Osteocyte (in vitro differentiated cells): ENCODE results near the gene CENPF. TPM values are rescaled to one million over a fixed set of nuclear protein-coding genes. Genes with fewer than 3 reads are reported as not detected.

Source experiments
- DNase-seq: peaks from one replicate; pipeline ENCODE4 v3.0.0; 2021; ENCODE audit warnings: mixed read lengths; ENCODE audit not compliant: unreplicated experiment; ENCODE audit errors: extremely low spot score
- H3K27ac Mint-ChIP-seq: one replicate; pipeline ENCODE4 v1.8.0; 2021; ENCODE audit warnings: mild to moderate bottlenecking, mixed read lengths; ENCODE audit not compliant: unreplicated experiment
- H3K27me3 Mint-ChIP-seq: one replicate; pipeline ENCODE4 v1.8.0; 2021; ENCODE audit warnings: mixed read lengths; ENCODE audit not compliant: unreplicated experiment
- H3K36me3 Mint-ChIP-seq: one replicate; pipeline ENCODE4 v1.8.0; 2021; ENCODE audit warnings: mixed read lengths; ENCODE audit not compliant: unreplicated experiment
- H3K4me1 Mint-ChIP-seq: one replicate; pipeline ENCODE4 v1.8.0; 2021; ENCODE audit warnings: mixed read lengths; ENCODE audit not compliant: unreplicated experiment
- H3K4me3 Mint-ChIP-seq: one replicate; pipeline ENCODE4 v1.8.0; 2021; ENCODE audit warnings: mild to moderate bottlenecking, moderate library complexity, mixed read lengths; ENCODE audit not compliant: unreplicated experiment
- H3K9me3 Mint-ChIP-seq: one replicate; pipeline ENCODE4 v1.8.0; 2021; ENCODE audit warnings: mixed read lengths; ENCODE audit not compliant: unreplicated experiment
- CTCF ChIP-seq: fragments of 200-600 bp; sonication (generic); IDR thresholded peaks from 2 replicates; pipeline ENCODE4 v1.5.0; 2021; ENCODE audit warnings: antibody characterized with exemption, mild to moderate bottlenecking, moderate library complexity
- total RNA-seq: library from RNA; stranded (reverse); gene quantifications from 2 replicates; pipeline ENCODE4 v1.2.1, GENCODE V29; 2021

Gene CENPF
- total RNA-seq, 1 donor from 2014 or later, result 21.5 TPM

GRCh38 chr1:214637722-214638458 is 34.9 kb downstream of the CENPF start:
- peak; percentile 84 for TF ChIP-seq CTCF
- Mint-ChIP-seq H3K4me1 (peaks cover 2% of the 10 kb centered on the region), H3K9me3 (no peaks in the 10 kb centered on the region), H3K27me3 (no peaks in the 10 kb centered on the region), H3K4me3 (no peak overlapping the region), H3K27ac (no peak overlapping the region), H3K36me3 (no peaks in the 10 kb centered on the region)
- DNase-seq, result no peak

GRCh38 chr1:214638459-214638807 is 35.4 kb downstream of the CENPF start:
- no peak for TF ChIP-seq CTCF

GRCh38 chr1:214638997-214639396 is 36.0 kb downstream of the CENPF start:
- Mint-ChIP-seq H3K4me3 (no peak overlapping the region), H3K36me3 (no peaks in the 10 kb centered on the region), H3K4me1 (peaks cover 2% of the 10 kb centered on the region), H3K27ac (no peak overlapping the region), H3K27me3 (no peaks in the 10 kb centered on the region), H3K9me3 (no peaks in the 10 kb centered on the region)
- DNase-seq, result no peak
- TF ChIP-seq CTCF, result no peak

More at GRCh38 chr1:214638459-214638807, 35.4 kb downstream of the CENPF start:
- H3K9me3 Mint-ChIP-seq, result no peaks in the 10 kb centered on the region
- no peak for DNase-seq
- no peaks in the 10 kb centered on the region for H3K27me3 Mint-ChIP-seq
- H3K27ac Mint-ChIP-seq, result no peak overlapping the region
- peaks cover 2% of the 10 kb centered on the region for H3K4me1 Mint-ChIP-seq
- no peak overlapping the region for H3K4me3 Mint-ChIP-seq
- no peaks in the 10 kb centered on the region for H3K36me3 Mint-ChIP-seq

GRCh38 chr1:214640431-214641213 is 37.6 kb downstream of the CENPF start:
- H3K9me3 Mint-ChIP-seq, result no peaks in the 10 kb centered on the region
- no peak for TF ChIP-seq CTCF
- no peak overlapping the region for H3K4me3 Mint-ChIP-seq
- H3K27me3 Mint-ChIP-seq, result no peaks in the 10 kb centered on the region
- DNase-seq, result no peak
- H3K27ac Mint-ChIP-seq, result no peak overlapping the region
- H3K4me1 Mint-ChIP-seq, result peaks cover 2% of the 10 kb centered on the region
- peaks cover 4% of the 10 kb centered on the region for H3K36me3 Mint-ChIP-seq

- Mint-ChIP-seq H3K4me3 (no peak overlapping the region), H3K27ac (no peak overlapping the region)
- no peak for DNase-seq
Measured at GRCh38 chr1:214641214-214641895, 38.4 kb downstream of the CENPF start.

More at GRCh38 chr1:214641214-214641895, 38.4 kb downstream of the CENPF start:
- Mint-ChIP-seq H3K27me3 (no peaks in the 10 kb centered on the region), H3K4me1 (peaks cover 2% of the 10 kb centered on the region), H3K36me3 (peaks cover 8% of the 10 kb centered on the region), H3K9me3 (no peaks in the 10 kb centered on the region)
- no peak for TF ChIP-seq CTCF
